MCF 10A (cell line): Measurements from ENCODE around the gene MEGF8. TPM values are rescaled to one million over a fixed set of nuclear protein-coding genes. Genes with fewer than 3 reads are reported as not detected.

ENCODE experiments used
- BruUV-seq: library from RNA; stranded (reverse); fragments of 400-500 nt; replicated peaks from 2 replicates; lab custom pipeline; 2021; lab: Mats Ljungman, UMichigan
- CTCF ChIA-PET: fragments of 300-600 bp; sonication (Branson Sonifier 250); formaldehyde crosslinking; extraction: SDS; loops from one replicate; lab custom pipeline; 2021; ENCODE audit warnings: antibody characterized with exemption, inconsistent platforms; lab: Yijun Ruan, JAX
- POLR2A ChIA-PET: fragments of 300-600, 350-650 bp; sonication (Branson Sonifier 250); formaldehyde crosslinking; extraction: SDS; loops from one replicate; lab custom pipeline; 2020; ENCODE audit warnings: antibody characterized with exemption, inconsistent platforms; lab: Yijun Ruan, JAX
- DNase-seq: peaks from one replicate; pipeline ENCODE4 v3.0.0-alpha.2; 2018; ENCODE audit not compliant: unreplicated experiment
- H3K27ac Mint-ChIP-seq: one replicate; pipeline ENCODE4 v1.8.0; 2022; ENCODE audit warnings: mild to moderate bottlenecking, low read depth, mixed read lengths; ENCODE audit not compliant: unreplicated experiment
- H3K27me3 Mint-ChIP-seq: one replicate; pipeline ENCODE4 v1.8.0; 2022; ENCODE audit warnings: mixed read lengths; ENCODE audit not compliant: insufficient read depth, unreplicated experiment
- H3K36me3 Mint-ChIP-seq: one replicate; pipeline ENCODE4 v1.8.0; 2022; ENCODE audit warnings: mild to moderate bottlenecking, moderate library complexity, mixed read lengths; ENCODE audit not compliant: insufficient read depth, unreplicated experiment
- H3K4me1 Mint-ChIP-seq: one replicate; pipeline ENCODE4 v1.8.0; 2022; ENCODE audit warnings: mixed read lengths; ENCODE audit not compliant: insufficient read depth, unreplicated experiment
- H3K4me3 Mint-ChIP-seq: one replicate; pipeline ENCODE4 v1.8.0; 2022; ENCODE audit warnings: mild to moderate bottlenecking, moderate library complexity, mixed read lengths; ENCODE audit not compliant: unreplicated experiment
- H3K9me3 Mint-ChIP-seq: one replicate; pipeline ENCODE4 v1.8.0; 2022; ENCODE audit warnings: mixed read lengths; ENCODE audit not compliant: unreplicated experiment
- intact Hi-C: fragments of 100-400 bp; cut with micrococcal nuclease; formaldehyde crosslinking; loops from 2 replicates; pipeline ENCODE4 v1.14.1; 2022
- microRNA-seq: library from miRNA; unstranded; fragments of <30 nt; microRNA quantifications from one replicate; pipeline ENCODE4 v1.2.0, GENCODE V29; 2022
- total RNA-seq: library from RNA; stranded (reverse); gene quantifications from 2 replicates; pipeline ENCODE4 v1.2.3, GENCODE V29; 2022
- TF ChIP-seq, protein P1 (sequence below): fragments of 200-600 bp; IDR thresholded peaks from one replicate; pipeline ENCODE4 v1.8.0; 2022; ENCODE audit warnings: antibody characterized with exemption, mild to moderate bottlenecking; ENCODE audit not compliant: unreplicated experiment

The MEGF8 gene
- total RNA-seq, 1 experiment from 2014 or later = 13.0 TPM

DNA sequence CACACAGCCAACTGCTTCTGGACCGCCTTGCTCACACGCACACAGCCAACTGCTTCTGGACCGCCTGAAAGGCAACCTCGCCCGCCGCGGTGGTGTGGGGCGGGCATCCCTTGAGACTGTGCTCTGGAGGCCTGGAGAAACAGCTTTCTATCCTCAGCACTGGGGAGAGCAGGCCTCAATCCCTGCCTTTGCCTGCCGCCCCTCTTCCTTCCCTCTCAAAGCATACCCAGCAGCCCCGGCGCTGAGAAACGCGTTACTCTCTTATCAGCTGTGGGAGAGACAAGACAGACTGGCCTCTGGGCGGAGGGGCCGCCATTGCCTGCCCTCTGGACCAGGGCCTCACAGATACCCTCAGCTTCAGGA lies 98.9 kb downstream of the MEGF8 start:
- TF ChIP-seq, protein P1, sequence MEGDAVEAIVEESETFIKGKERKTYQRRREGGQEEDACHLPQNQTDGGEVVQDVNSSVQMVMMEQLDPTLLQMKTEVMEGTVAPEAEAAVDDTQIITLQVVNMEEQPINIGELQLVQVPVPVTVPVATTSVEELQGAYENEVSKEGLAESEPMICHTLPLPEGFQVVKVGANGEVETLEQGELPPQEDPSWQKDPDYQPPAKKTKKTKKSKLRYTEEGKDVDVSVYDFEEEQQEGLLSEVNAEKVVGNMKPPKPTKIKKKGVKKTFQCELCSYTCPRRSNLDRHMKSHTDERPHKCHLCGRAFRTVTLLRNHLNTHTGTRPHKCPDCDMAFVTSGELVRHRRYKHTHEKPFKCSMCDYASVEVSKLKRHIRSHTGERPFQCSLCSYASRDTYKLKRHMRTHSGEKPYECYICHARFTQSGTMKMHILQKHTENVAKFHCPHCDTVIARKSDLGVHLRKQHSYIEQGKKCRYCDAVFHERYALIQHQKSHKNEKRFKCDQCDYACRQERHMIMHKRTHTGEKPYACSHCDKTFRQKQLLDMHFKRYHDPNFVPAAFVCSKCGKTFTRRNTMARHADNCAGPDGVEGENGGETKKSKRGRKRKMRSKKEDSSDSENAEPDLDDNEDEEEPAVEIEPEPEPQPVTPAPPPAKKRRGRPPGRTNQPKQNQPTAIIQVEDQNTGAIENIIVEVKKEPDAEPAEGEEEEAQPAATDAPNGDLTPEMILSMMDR = no peak
- Mint-ChIP-seq H3K4me1 (peaks cover 34% of the 10 kb centered on the region), H3K4me3 (peak overlapping the region; percentile 96), H3K27ac (no peak overlapping the region), H3K9me3 (no peaks in the 10 kb centered on the region), H3K36me3 (peaks cover 11% of the 10 kb centered on the region), H3K27me3 (no peaks in the 10 kb centered on the region)
- POLR2A ChIA-PET = interaction anchor here (1.3 to 1.6 kb wide), 2 partner anchors 12 to 27 kb away, joined by 5 to 9 read pairs; no protein-coding TSS in a partner anchor
- intact Hi-C loops = no loop called here
- no peak for DNase-seq
- no TSS peak for BruUV-seq
- CTCF ChIA-PET = interaction anchor here (0.9 to 1.8 kb wide), 3 partner anchors 9 to 16 kb away, joined by 3 to 8 read pairs (median 8); no protein-coding TSS in a partner anchor

DNA sequence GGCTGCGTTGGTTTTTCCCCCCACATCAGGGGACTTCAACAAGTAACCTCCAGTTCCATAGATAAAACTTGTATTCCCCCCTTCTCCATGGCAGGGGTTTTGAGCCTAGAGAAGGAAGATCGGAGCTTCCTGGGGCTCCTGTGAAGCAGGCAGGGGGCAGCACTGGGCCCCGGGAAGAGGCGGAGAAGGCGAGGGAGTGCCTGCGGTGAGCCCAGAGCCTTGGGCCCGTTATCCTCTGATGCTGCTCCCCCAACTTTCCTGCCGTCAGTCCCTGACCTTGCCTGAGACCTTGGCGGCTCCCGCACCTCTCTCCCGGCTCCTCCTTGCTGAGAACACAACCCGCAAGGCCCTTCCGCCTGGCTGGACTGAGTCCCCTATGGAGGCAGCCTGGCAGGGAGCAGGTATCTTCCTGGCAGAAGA lies 99.3 kb downstream of the MEGF8 start:
- H3K36me3 Mint-ChIP-seq = peaks cover 11% of the 10 kb centered on the region
- CTCF ChIA-PET = interaction anchor here (0.9 to 1.8 kb wide), 3 partner anchors 9 to 16 kb away, joined by 3 to 8 read pairs (median 4); no protein-coding TSS in a partner anchor
- BruUV-seq = no TSS peak

DNA sequence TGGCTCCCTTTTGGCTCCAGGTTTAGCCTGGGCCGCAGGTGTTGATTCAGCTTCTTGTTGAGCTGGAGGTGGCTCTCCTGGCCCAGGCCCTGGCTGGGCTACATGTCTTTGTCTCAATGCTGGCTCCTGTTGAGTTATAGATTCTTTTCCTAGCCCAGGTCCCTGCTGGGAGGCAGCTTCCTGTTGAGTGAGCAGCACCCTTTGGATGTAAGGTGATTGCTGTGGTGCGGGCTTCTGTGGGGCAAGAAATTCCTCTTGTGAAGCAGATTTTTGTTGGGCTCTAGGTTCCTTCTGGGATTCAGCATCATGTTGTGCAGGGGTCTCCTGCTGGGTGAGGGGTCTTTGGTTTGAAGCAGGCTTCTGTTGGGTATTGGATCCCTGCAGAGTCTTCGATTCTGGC lies 101.2 kb downstream of the MEGF8 start:
- intact Hi-C loops = no loop called here
- Mint-ChIP-seq H3K9me3 (no peaks in the 10 kb centered on the region), H3K4me3 (no peak overlapping the region), H3K36me3 (peaks cover 11% of the 10 kb centered on the region), H3K27ac (no peak overlapping the region), H3K4me1 (peaks cover 17% of the 10 kb centered on the region), H3K27me3 (no peaks in the 10 kb centered on the region)
- CTCF ChIA-PET = interaction anchor here (1.0 to 1.3 kb wide), 3 partner anchors 11 to 26 kb away, joined by 3 to 5 read pairs (median 4); no protein-coding TSS in a partner anchor
- no TSS peak for BruUV-seq
- no peak for DNase-seq
- POLR2A ChIA-PET = interaction anchor here (1.1 kb wide), 1 partner anchor 30 kb away, joined by 3 read pairs; no protein-coding TSS in a partner anchor
- TF ChIP-seq, protein P1 = no peak

More for the DNA sequence above, 99.3 kb downstream of the MEGF8 start:
- H3K4me3 Mint-ChIP-seq = peak overlapping the region; percentile 96
- peaks cover 34% of the 10 kb centered on the region for H3K4me1 Mint-ChIP-seq
- no peaks in the 10 kb centered on the region for H3K27me3 Mint-ChIP-seq
- POLR2A ChIA-PET = interaction anchor here (1.3 to 1.6 kb wide), 2 partner anchors 12 to 28 kb away, joined by 5 to 9 read pairs; no protein-coding TSS in a partner anchor
- no peak for DNase-seq
- TF ChIP-seq, protein P1 = no peak
- H3K27ac Mint-ChIP-seq = no peak overlapping the region
- H3K9me3 Mint-ChIP-seq = no peaks in the 10 kb centered on the region
- intact Hi-C loops = no loop called here

DNA sequence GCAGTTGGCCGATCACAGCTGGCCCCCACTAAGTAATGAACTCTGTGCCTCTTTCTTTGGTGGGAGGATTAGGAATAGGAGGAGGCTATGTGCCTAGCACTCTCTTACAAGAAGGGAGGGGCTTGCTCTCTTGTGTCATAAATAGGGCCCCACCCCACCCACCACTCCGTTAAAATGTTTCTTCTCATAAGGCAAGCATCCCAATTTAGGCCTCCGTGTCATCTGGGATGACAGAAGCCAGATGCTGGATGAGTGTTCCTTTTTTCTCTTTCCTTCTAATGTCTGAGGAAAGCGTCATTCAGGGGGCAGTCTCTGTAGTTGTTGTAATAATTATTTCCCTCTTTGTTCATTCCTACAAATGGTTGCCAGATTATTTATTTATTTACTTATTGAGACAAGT lies 101.9 kb downstream of the MEGF8 start, which contains the start of gene LIPE:
Gene LIPE, minus strand, starts transcription at position 76 of the 400 bp plus-strand sequence. CDS start 239 bp downstream, outside the sequence.
- Mint-ChIP-seq H3K27me3 (no peaks in the 10 kb centered on the region), H3K27ac (no peak within 1 kb of the TSS), H3K9me3 (no peaks in the 10 kb centered on the region), H3K36me3 (peaks cover 11% of the 10 kb centered on the region), H3K4me1 (peaks cover 10% of the 10 kb centered on the region), H3K4me3 (no peak within 1 kb of the TSS)
- ChIA-PET POLR2A (interaction anchor here (1.1 kb wide), 1 partner anchor 31 kb away, joined by 3 read pairs; no protein-coding TSS in a partner anchor), CTCF (interaction anchor here (0.7 kb wide), 1 partner anchor 243 kb away, joined by 6 read pairs; no protein-coding TSS in a partner anchor)
- intact Hi-C loops = no loop called here
- TF ChIP-seq, protein P1 = no peak
- no TSS peak for BruUV-seq
- DNase-seq = no peak

Small RNA genes within 50 kb of the gene (microRNA-seq; reads per million reads assigned to microRNA genes)
- gene MIR8077 = not detected

Other genes with a start within 250 kb of the MEGF8 start
- gene ZNF574, start 249.5 kb upstream of the MEGF8 start, total RNA-seq = 12.2 and 13.5 TPM in 2 replicates
- gene POU2F2, start 193.2 kb upstream of the MEGF8 start, total RNA-seq = 0.49 and 0.70 TPM in 2 replicates
- 28.5 and 31.2 TPM in 2 replicates for gene DEDD2, start 108.0 kb upstream of the MEGF8 start, total RNA-seq
- 11.5 and 12.3 TPM in 2 replicates for gene ZNF526, start 105.3 kb upstream of the MEGF8 start, total RNA-seq
- gene GSK3A, start 83.0 kb upstream of the MEGF8 start, total RNA-seq = 53.5 and 54.5 TPM in 2 replicates
- 27.8 and 35.1 TPM in 2 replicates for gene ERF, start 70.5 kb upstream of the MEGF8 start, total RNA-seq
- gene CIC, start 56.4 kb upstream of the MEGF8 start, total RNA-seq = 66.9 and 67.9 TPM in 2 replicates
- 0.30 and 0.64 TPM in 2 replicates for gene PRR19, start 23.5 kb upstream of the MEGF8 start, total RNA-seq
- 9.5 and 30.6 TPM in 2 replicates for gene PAFAH1B3, start 23.0 kb upstream of the MEGF8 start, total RNA-seq
- not detected in 2 replicates for gene TMEM145, start 12.3 kb upstream of the MEGF8 start, total RNA-seq
- 0.89 and 1.6 TPM in 2 replicates for gene CNFN, start 64.7 kb downstream of the MEGF8 start, total RNA-seq
- gene LIPE, start 101.8 kb downstream of the MEGF8 start, total RNA-seq = 8.6 and 11.7 TPM in 2 replicates
- not detected in 2 replicates for gene CXCL17, start 117.3 kb downstream of the MEGF8 start, total RNA-seq
- 0.32 and 0.56 TPM in 2 replicates for gene CEACAM1, start 202.8 kb downstream of the MEGF8 start, total RNA-seq